NCI-H2171 (cell line): Measurements from ENCODE around the gene GRIN2A.

ENCODE experiments used
- DNase-seq: peaks from one replicate; lab custom pipeline; 2025; lab: John Stamatoyannopoulos, UW

GRIN2A gene

DNA sequence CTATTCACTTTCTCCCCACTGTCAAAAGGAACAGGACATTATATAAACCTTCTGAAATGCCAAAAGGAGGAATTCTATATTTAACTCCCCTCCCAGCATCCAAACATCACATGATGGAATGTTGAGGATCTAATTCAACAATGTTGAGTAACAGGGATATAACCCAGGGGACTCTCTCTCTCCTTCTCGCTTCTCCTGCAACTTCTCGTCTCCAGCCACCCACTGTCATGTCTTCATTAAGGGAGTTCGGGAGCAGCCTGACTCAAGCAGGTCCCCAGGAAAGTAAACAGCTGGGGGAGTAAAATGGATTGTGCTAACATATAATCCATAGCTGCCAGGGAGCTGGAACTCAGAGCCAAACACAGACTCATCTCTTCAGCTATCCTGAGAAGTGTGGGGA is 51.7 kb downstream of the GRIN2A start:
- no peak for DNase-seq

GRCh38 chr16:10128397-10129258 is 53.6 kb downstream of the GRIN2A start:
- DNase-seq, result no peak

DNA sequence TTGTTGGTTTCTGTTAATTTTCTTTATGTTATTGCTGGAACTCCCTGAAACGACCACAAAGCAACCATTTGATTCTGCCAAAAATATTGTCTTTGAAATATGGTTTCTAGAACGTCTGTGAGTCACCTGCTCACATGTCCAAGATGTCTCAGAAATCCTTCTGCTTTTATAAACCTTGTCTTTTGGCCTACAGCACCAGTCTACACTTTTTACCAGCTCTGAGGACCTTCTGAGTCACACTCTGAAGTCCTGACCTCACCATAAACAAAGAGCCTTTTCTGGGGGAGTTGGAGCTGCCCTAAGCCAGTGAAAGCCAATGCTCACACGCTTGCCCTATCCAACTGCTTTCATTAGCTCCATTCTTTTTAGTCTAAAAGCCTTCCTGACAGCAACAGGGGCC is 55.5 kb downstream of the GRIN2A start:
- DNase-seq, result no peak

GRCh38 chr16:10123141-10123540 is 59.1 kb downstream of the GRIN2A start:
- DNase-seq, result no peak

GRCh38 chr16:10122546-10122945 is 59.7 kb downstream of the GRIN2A start:
- DNase-seq, result no peak

GRCh38 chr16:10121897-10122425 is 60.3 kb downstream of the GRIN2A start:
- no peak for DNase-seq

GRCh38 chr16:10121491-10121890 is 60.7 kb downstream of the GRIN2A start:
- DNase-seq, result no peak

- no peak for DNase-seq
Observed at GRCh38 chr16:10120953-10121352, 61.3 kb downstream of the GRIN2A start.

DNA sequence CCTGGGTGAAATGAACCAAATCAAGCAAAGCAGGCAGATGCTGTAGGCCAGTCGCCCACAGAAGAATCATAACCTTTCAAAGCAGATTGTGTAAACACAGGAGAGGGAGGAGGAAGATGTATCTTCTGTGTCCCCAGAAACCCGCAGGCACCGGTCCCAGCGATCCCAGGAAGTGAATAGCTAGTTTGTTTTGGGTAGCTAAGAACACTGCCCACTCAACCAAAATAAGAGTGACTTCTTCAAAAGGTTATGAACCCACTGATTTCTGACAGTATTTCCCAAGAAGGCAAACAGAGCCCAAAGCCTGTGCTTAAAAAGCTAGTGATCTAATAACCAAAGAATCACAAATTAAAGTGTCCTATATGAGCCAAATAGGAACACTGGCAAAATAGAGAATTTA is 67.8 kb downstream of the GRIN2A start:
- DNase-seq, result no peak

DNA sequence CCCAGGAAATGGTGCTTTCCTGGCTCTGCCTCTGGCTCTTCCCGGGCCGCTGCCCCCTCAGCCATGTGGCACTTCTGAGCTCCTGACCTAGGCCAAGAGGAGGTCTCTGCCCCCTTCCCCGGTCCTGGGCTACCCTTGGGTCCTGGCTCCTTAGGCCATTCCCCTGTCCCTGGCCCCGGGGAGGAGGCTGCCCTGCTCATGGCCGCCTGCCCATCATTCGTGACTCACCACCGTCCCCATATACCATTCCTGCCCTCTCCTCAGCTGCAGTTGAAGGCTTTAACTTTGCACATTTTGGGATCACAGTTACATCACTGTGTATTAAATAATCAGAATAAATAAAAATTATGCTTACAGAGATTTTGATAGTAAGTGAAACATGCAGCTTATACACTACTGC is 69.0 kb downstream of the GRIN2A start:
- DNase-seq, result no peak

GRCh38 chr16:10112021-10112420 is 70.2 kb downstream of the GRIN2A start:
- no peak for DNase-seq

GRCh38 chr16:10111156-10111761 is 71.0 kb downstream of the GRIN2A start:
- DNase-seq, result no peak

DNA sequence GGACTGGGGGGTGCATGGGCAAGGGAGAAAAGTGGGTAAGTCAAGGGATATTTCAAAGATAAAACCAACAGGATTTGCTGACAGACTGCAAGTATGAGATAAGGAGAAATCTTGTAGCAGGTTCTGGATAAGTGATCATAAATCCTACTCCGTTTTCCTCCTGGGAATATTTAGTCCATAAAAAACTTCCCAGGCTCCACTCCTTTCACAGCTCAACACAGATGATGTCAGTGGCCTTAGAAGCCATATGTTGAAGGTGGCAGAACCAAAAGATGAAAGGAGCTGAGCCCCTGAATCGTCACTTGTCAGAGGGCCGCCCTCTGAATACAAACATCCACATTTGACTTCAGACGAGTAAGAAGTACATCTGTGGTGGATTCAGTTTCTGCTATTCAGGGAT is 71.7 kb downstream of the GRIN2A start:
- DNase-seq, result no peak

- no peak for DNase-seq
Observed at GRCh38 chr16:10107081-10107480, 75.1 kb downstream of the GRIN2A start.

GRCh38 chr16:10103700-10104099 is 78.5 kb downstream of the GRIN2A start:
- DNase-seq, result no peak

- no peak for DNase-seq
Observed at GRCh38 chr16:10103118-10103517, 79.1 kb downstream of the GRIN2A start.

GRCh38 chr16:10100829-10101228 is 81.4 kb downstream of the GRIN2A start:
- DNase-seq, result no peak

GRCh38 chr16:10098991-10099390 is 83.2 kb downstream of the GRIN2A start:
- no peak for DNase-seq

GRCh38 chr16:10097271-10097670 is 85.0 kb downstream of the GRIN2A start:
- no peak for DNase-seq

DNA sequence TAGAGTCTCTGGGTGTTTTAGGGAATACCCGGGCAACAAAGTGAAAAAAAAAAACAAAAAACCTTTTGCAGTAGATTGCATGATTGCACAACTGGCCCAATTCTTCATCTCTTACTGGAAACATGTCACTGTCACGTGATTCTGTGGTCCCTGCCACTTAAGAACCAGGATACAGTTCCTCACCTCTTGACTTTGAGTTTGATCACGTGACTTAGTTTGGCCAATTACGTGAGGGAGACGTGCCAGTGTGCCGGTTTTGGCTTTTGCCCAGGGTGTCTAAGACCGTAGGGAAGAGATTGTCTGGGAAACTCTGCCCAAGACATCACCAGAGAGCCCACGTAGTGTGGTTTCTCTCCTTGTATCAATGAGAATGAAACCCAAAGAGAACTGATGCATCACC is 88.7 kb downstream of the GRIN2A start:
- no peak for DNase-seq

DNA sequence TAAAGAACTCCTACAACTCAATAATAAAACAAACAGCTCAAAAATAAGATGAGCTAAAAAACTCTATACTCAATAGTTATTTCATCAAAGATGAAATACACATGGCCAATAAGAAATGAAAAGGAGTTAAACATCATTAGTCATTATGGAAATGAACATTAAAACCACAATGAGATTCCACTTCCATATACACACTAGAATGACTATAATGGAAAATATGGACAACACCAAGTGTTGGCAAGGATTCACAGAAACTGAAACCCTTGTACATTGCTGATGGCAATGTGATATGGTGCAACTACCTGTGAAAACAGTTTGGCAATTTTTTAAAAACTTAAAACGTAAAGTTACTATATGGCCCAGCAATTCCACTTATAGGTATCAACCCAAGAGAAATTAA is 91.4 kb downstream of the GRIN2A start:
- DNase-seq, result no peak

DNA sequence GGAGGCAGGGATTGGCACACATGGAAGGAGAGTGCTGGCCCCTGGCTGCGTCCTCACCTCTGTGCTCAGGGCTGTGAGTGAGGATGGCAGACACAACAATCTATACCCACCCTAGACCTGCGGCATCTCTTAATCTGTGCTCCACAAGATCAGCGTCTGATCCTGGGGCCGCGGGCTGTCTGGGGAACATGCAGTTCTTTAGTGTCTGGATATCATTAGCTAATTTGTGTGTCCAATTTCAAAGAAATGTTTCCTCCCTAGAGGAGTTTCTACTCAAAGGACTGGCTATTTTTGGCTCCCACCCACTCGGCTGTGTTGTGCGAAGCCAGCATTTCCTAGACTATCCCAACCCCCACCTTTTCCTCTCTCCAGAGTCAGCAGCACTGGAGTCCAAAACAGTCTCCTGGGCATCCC is 93.8 kb downstream of the GRIN2A start:
- no peak for DNase-seq

GRCh38 chr16:10087151-10087550 is 95.1 kb downstream of the GRIN2A start:
- DNase-seq, result no peak
